Gastroesophageal sphincter (tissue), 3 donors: ENCODE results near the gene ANKS1B.

Source experiments
- EP300 ChIP-seq: sonication (generic); formaldehyde crosslinking; IDR thresholded peaks from one replicate; pipeline ENCODE4 v1.6.1; 2017; ENCODE audit warnings: antibody characterized with exemption, mild to moderate bottlenecking
- TF ChIP-seq, protein P1 (sequence below), 4 experiments: fragments of 200-600 bp in 2 of 4; fragments of 450-650 bp in 2 of 4; sonication (generic) in 1 of 4; IDR thresholded peaks; one replicate each; pipeline ENCODE4 v1.5.1; 2017 to 2019; ENCODE audit warnings: antibody characterized with exemption in 4 of 4, mild to moderate bottlenecking in 2 of 4, moderate library complexity in 2 of 4

DNA sequence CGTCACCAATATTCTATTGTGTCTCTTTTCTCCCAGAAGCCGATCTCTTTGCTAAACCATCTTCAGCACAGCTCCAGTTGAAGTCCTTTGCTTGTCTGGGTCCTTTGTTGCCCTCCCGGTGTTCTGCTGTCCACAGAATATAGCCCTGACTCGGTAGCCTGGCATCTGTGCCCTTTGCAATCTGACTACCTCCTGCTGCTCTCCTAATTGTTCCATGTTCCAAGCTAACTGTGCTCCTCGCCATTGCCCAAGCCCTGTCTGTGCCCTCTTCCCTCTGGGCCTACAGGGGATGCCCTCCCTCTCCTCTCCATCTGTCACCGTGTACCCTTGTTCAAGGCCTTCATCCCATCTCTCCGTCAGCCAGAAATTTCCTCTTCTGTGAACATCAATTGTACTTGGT, 1033.3 kb downstream of the ANKS1B start:
- TF ChIP-seq, protein P1, sequence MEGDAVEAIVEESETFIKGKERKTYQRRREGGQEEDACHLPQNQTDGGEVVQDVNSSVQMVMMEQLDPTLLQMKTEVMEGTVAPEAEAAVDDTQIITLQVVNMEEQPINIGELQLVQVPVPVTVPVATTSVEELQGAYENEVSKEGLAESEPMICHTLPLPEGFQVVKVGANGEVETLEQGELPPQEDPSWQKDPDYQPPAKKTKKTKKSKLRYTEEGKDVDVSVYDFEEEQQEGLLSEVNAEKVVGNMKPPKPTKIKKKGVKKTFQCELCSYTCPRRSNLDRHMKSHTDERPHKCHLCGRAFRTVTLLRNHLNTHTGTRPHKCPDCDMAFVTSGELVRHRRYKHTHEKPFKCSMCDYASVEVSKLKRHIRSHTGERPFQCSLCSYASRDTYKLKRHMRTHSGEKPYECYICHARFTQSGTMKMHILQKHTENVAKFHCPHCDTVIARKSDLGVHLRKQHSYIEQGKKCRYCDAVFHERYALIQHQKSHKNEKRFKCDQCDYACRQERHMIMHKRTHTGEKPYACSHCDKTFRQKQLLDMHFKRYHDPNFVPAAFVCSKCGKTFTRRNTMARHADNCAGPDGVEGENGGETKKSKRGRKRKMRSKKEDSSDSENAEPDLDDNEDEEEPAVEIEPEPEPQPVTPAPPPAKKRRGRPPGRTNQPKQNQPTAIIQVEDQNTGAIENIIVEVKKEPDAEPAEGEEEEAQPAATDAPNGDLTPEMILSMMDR (IDR thresholded peaks at IDR 0.05), result no peak
- no peak for TF ChIP-seq EP300
